T-helper 2 cell treated with Interferon-gamma antibody and Interleukin-4, amounts not matched to agents 5 μg/mL and 100 μg/mL, for 36 hours (primary cell): ENCODE data around the gene LENG9.

Experiments
- DNase-seq: peaks from one replicate; pipeline ENCODE4 v3.0.0; 2021; ENCODE audit warnings: low spot score
- H3K27ac Mint-ChIP-seq: one replicate; pipeline ENCODE4 v1.8.0; 2021; ENCODE audit warnings: mild to moderate bottlenecking, mixed read lengths
- H3K27me3 Mint-ChIP-seq: one replicate; pipeline ENCODE4 v1.8.0; 2021; ENCODE audit warnings: low read depth, mixed read lengths
- H3K36me3 Mint-ChIP-seq: one replicate; pipeline ENCODE4 v1.8.0; 2021; ENCODE audit warnings: low read depth, mixed read lengths
- H3K4me1 Mint-ChIP-seq: one replicate; pipeline ENCODE4 v1.8.0; 2021; ENCODE audit warnings: low read depth, mixed read lengths
- H3K4me3 Mint-ChIP-seq: one replicate; pipeline ENCODE4 v1.8.0; 2022; ENCODE audit warnings: mild to moderate bottlenecking, moderate library complexity, mixed read lengths
- H3K9me3 Mint-ChIP-seq: one replicate; pipeline ENCODE4 v1.8.0; 2021; ENCODE audit warnings: mixed read lengths

Gene LENG9

GRCh38 chr19:54421521-54421920, 42.1 kb downstream of the LENG9 start:
- Mint-ChIP-seq H3K4me3 (no peak overlapping the region), H3K36me3 (no peaks in the 10 kb centered on the region), H3K27me3 (peaks cover 14% of the 10 kb centered on the region), H3K27ac (no peak overlapping the region), H3K4me1 (peaks cover 14% of the 10 kb centered on the region), H3K9me3 (no peaks in the 10 kb centered on the region)
- DNase-seq: no peak

GRCh38 chr19:54421169-54421516, 42.4 kb downstream of the LENG9 start:
- peaks cover 14% of the 10 kb centered on the region for H3K27me3 Mint-ChIP-seq
- H3K4me1 Mint-ChIP-seq: peaks cover 14% of the 10 kb centered on the region
- no peaks in the 10 kb centered on the region for H3K36me3 Mint-ChIP-seq
- no peak overlapping the region for H3K27ac Mint-ChIP-seq
- no peak for DNase-seq
- H3K9me3 Mint-ChIP-seq: no peaks in the 10 kb centered on the region
- no peak overlapping the region for H3K4me3 Mint-ChIP-seq

GRCh38 chr19:54420383-54421168, 43.0 kb downstream of the LENG9 start:
- peaks cover 16% of the 10 kb centered on the region for H3K4me1 Mint-ChIP-seq

GRCh38 chr19:54420068-54420382, 43.6 kb downstream of the LENG9 start:
- no peaks in the 10 kb centered on the region for H3K36me3 Mint-ChIP-seq
- H3K4me3 Mint-ChIP-seq: no peak overlapping the region
- H3K27ac Mint-ChIP-seq: no peak overlapping the region
- no peaks in the 10 kb centered on the region for H3K9me3 Mint-ChIP-seq
- no peak for DNase-seq
- H3K27me3 Mint-ChIP-seq: peaks cover 17% of the 10 kb centered on the region
- H3K4me1 Mint-ChIP-seq: peaks cover 16% of the 10 kb centered on the region

More at GRCh38 chr19:54420383-54421168, 43.0 kb downstream of the LENG9 start:
- Mint-ChIP-seq H3K4me3 (no peak overlapping the region), H3K9me3 (no peaks in the 10 kb centered on the region), H3K27ac (no peak overlapping the region), H3K27me3 (peaks cover 17% of the 10 kb centered on the region), H3K36me3 (no peaks in the 10 kb centered on the region)
- no peak for DNase-seq

GRCh38 chr19:54418930-54419800, 44.4 kb downstream of the LENG9 start:
- DNase-seq: no peak
- Mint-ChIP-seq H3K27me3 (peaks cover 26% of the 10 kb centered on the region), H3K27ac (no peak overlapping the region), H3K9me3 (peaks cover 2% of the 10 kb centered on the region), H3K4me1 (peaks cover 16% of the 10 kb centered on the region), H3K36me3 (no peaks in the 10 kb centered on the region), H3K4me3 (no peak overlapping the region)

GRCh38 chr19:54418030-54418929, 45.3 kb downstream of the LENG9 start:
- Mint-ChIP-seq H3K9me3 (peaks cover 5% of the 10 kb centered on the region), H3K27ac (peak overlapping the region; percentile 86), H3K36me3 (peaks cover 1% of the 10 kb centered on the region), H3K27me3 (peaks cover 34% of the 10 kb centered on the region), H3K4me3 (peak overlapping the region; percentile 73), H3K4me1 (peaks cover 16% of the 10 kb centered on the region)
- peak; percentile 35 for DNase-seq

GRCh38 chr19:54416695-54417491, 46.7 kb downstream of the LENG9 start:
- Mint-ChIP-seq H3K9me3 (peaks cover 5% of the 10 kb centered on the region), H3K36me3 (peaks cover 1% of the 10 kb centered on the region), H3K4me1 (peaks cover 16% of the 10 kb centered on the region), H3K27ac (no peak overlapping the region), H3K27me3 (peaks cover 36% of the 10 kb centered on the region), H3K4me3 (no peak overlapping the region)
- DNase-seq: no peak

GRCh38 chr19:54415901-54416673, 47.5 kb downstream of the LENG9 start:
- peaks cover 38% of the 10 kb centered on the region for H3K27me3 Mint-ChIP-seq
- no peak overlapping the region for H3K4me3 Mint-ChIP-seq

GRCh38 chr19:54415208-54415900, 48.2 kb downstream of the LENG9 start, which contains the start of gene TTYH1:
Gene TTYH1, plus strand, starts transcription at chr19:54415464. Its CDS starts 89 bp downstream, at chr19:54415553.
- Mint-ChIP-seq H3K4me1 (peaks cover 16% of the 10 kb centered on the region), H3K27me3 (peaks cover 43% of the 10 kb centered on the region), H3K27ac (no peak within 1 kb of the TSS), H3K4me3 (no peak within 1 kb of the TSS), H3K9me3 (peaks cover 5% of the 10 kb centered on the region), H3K36me3 (peaks cover 1% of the 10 kb centered on the region)
- no peak for DNase-seq

More at GRCh38 chr19:54415901-54416673, 47.5 kb downstream of the LENG9 start:
- H3K36me3 Mint-ChIP-seq: peaks cover 1% of the 10 kb centered on the region
- H3K9me3 Mint-ChIP-seq: peaks cover 5% of the 10 kb centered on the region
- peaks cover 16% of the 10 kb centered on the region for H3K4me1 Mint-ChIP-seq
- DNase-seq: no peak
- H3K27ac Mint-ChIP-seq: no peak overlapping the region

GRCh38 chr19:54414156-54414555, 49.4 kb downstream of the LENG9 start:
- Mint-ChIP-seq H3K9me3 (peaks cover 7% of the 10 kb centered on the region), H3K27me3 (peaks cover 43% of the 10 kb centered on the region), H3K4me1 (peaks cover 16% of the 10 kb centered on the region), H3K36me3 (peaks cover 1% of the 10 kb centered on the region), H3K4me3 (no peak overlapping the region), H3K27ac (peak overlapping the region; percentile 16)
- DNase-seq: no peak

GRCh38 chr19:54412877-54413276, 50.7 kb downstream of the LENG9 start:
- Mint-ChIP-seq H3K36me3 (peaks cover 3% of the 10 kb centered on the region), H3K9me3 (peaks cover 13% of the 10 kb centered on the region), H3K4me1 (peaks cover 11% of the 10 kb centered on the region), H3K27ac (no peak overlapping the region), H3K4me3 (no peak overlapping the region), H3K27me3 (peaks cover 39% of the 10 kb centered on the region)
- DNase-seq: no peak
